ENCODE measurements around the gene MLEC.
"Not testable (repeated sequence)": the region's sequence is repeated elsewhere in the genome, so short reads cannot be mapped to it uniquely, and the experiment has no call there.

The MLEC gene

GRCh38 chr12:120662879-120663278 is 24.1 kb upstream of the MLEC start:
- DNase-seq (ENCODE audit: low read depth in 2 of 2) = no peak

GRCh38 chr12:120663741-120664140 is 23.2 kb upstream of the MLEC start:
- DNase-seq (ENCODE audit: low read depth in 2 of 2) = no peak

DNA sequence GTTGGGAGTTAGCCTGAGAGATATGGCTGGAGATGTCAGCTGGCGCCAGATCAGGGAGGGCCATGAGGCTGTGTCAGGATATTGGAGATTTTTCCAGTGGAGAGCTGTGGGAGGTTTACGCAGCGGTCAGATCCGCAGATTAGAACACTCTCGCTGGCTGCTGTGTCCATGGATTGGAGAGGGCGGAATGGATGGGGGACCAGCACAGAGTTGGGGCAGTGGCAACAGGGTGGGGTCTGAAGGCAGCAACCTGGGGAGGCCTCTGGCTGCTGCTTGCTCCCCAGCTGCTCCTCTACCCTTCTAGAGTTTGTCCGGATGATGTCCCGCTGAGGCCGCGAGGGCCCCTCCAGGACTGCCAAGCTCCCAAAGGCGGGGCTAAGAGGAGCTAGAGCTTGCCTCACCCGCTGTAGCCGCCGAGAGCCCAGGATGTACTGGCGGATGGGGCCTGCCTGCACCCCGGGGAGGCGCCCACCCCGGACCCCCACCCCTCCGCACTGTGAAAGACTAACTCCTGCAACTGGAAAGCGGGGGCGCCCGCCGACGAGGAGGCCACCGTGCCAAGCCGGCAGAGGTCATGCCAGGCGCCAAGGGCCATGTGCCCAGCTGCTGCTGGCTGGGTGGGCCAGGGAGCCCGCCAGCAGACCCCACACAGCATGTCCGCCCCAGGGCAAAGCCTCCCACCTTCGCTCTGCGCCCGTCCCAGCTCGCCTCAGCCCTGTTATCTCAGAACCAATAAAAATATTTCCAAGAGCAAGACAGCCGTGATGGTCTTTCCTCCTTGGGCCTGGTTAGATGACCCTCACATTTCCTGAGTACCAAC is 20.2 kb upstream of the MLEC start:
- no peak for DNase-seq (ENCODE audit: low read depth in 2 of 2)

GRCh38 chr12:120668091-120668867 is 18.7 kb upstream of the MLEC start:
- no peak for DNase-seq (ENCODE audit: low read depth in 2 of 2)

GRCh38 chr12:120668868-120669840 is 17.8 kb upstream of the MLEC start:
- no peak for DNase-seq (ENCODE audit: low read depth in 2 of 2)

GRCh38 chr12:120670237-120670636 is 16.7 kb upstream of the MLEC start:
- DNase-seq (ENCODE audit: low read depth in 2 of 2) = not testable (repeated sequence)

DNA sequence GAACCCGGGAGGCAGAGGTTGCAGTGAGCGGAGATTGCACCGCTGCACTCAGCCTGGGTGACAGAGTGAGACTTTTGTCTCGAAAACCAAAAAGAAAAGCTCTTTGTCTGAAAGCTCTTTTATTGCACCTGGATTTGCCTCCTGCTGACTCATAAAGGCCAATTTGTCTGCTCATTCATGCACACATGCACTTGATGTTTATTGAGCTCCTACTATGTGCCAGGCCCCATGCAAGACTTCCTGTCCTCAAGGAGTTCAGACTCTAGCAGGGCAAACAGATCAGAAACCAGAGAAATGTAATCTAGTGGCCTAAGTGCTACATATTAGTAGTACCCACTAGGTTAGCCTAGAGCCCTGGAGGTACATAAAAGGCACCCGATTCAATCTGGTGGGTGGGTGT is 16.3 kb upstream of the MLEC start:
- no peak for DNase-seq (ENCODE audit: low read depth in 2 of 2)

DNA sequence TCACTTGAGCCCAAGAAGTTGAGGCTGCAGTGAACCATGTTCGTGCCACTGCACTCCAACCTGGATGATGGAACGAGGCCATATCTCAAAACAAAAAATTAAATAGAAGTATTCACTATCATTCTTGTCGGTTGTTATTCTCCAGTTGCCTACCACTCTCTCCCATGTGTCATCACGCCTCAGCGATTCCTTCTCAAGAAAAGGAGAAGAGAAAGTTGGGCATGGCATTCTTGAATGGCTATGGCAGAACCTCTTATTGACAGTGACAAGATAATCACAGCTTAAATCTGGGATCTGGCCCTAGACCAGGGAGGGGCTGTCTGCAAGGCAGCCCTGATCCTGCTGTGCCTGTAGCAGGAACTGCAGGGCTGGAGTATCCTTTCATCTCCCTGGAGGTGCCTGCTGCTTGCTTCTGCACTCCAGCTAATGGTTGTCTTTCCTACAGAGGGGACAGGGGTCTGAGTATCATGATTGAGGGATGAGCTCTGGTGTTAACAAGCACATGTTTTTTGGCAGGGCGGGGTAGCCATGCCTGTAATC is 12.8 kb upstream of the MLEC start:
- DNase-seq (ENCODE audit: low read depth in 2 of 2) = no peak

GRCh38 chr12:120677765-120678473 is 9.0 kb upstream of the MLEC start:
- DNase-seq (ENCODE audit: low read depth in 2 of 2) = no peak

GRCh38 chr12:120678572-120678971 is 8.4 kb upstream of the MLEC start:
- no peak for DNase-seq (ENCODE audit: low read depth in 2 of 2)

DNA sequence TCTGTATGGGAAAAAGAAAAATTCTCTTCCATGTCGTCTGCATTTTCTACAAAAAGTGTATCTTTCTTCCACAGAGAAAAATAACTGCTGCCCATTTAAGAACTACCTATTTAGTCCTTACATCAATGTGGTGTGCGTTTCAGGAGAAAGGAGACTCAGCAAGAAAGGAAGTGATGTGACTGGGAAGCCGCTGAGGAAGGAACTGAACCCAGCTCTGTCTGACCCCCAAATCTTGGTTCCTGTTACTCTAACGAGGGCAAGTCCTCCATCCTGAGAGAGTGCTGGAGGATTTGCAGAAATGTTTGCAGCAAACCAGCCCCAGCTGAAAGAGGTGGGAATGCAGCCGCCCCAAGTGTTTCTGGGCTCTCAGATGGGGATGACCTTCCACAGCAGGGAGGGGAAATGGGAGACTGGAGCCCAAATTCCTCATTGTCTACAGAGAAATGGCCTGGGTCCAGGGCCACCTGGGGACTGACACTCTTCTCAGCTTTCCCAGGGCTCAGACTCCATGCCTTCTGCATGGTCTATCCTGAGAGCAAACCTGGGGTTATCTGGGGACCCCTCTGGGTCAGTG is 6.7 kb upstream of the MLEC start:
- no peak for DNase-seq (ENCODE audit: low read depth in 2 of 2)

- DNase-seq (ENCODE audit: low read depth in 2 of 2) = no peak
Observed at GRCh38 chr12:120684523-120684932, 2.4 kb upstream of the MLEC start.

- DNase-seq (ENCODE audit: low read depth in 2 of 2) = no peak
Observed at GRCh38 chr12:120685522-120685921, 1.4 kb upstream of the MLEC start.

DNA sequence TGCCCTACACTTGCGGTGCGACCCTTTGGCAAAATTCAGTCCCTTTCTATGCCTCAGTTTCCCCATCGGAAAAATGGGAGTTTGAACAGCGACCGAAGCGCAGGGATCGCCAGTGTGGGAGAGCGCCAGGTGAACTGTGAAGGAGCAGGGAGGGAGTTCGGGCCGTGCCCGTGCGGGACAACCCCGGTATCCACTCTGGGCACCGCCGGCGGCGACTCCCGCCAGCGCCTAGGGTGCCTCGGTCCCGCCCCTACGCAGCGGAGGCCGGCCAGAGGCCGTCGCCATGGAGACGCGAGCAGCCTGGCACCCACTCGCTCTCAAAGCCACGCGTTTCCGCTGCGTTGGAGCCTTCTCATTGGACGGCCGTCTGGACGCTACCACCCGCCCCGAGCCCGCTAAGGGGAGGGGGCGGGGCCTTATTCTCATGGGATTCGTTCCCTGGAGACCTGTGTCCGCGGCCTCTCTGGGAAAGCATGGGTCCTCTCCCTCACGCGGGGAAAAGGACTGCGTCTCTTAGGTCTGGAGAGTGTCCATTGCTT is 729 bp upstream of the MLEC start:
- DNase-seq (ENCODE audit: low read depth in 2 of 2) = peak; percentile 91 to 92

DNA sequence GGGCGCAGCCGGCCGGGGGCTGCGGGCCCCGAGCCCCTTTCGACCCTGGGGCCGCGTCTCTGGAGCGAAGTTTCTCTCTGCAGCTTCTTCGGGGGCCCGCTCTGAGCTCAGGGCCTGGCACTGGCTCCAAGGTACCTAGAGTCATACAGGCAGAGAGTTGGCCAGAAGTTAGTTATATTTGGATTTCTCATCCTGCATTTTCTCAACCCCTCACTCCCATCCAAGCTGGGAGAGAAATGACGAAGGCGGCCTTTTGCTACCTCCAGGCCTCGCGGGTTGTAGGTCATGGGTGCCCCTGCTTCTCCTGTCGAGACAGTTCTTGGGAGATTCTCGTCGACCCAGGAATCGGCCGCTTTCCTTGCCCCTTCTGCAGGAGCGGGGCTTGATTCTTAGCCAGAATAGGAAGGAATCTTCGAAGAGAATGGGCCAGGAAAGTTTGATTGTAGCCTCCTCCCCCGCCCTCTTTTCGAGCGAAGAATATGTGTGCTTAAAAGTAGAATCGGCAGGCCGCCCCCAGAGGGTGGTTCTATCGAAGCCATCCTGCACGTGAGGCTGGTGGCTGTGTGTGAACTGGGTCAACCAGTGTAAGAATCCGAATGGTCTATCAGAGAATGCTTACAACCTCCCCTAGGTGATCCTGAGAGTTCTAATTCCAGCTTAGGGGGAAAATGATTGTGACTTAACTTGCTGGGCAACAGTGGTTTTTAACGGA is 785 bp downstream of the MLEC start:
- peak; percentile 7 to 18 for DNase-seq (ENCODE audit: low read depth in 2 of 2)

DNA sequence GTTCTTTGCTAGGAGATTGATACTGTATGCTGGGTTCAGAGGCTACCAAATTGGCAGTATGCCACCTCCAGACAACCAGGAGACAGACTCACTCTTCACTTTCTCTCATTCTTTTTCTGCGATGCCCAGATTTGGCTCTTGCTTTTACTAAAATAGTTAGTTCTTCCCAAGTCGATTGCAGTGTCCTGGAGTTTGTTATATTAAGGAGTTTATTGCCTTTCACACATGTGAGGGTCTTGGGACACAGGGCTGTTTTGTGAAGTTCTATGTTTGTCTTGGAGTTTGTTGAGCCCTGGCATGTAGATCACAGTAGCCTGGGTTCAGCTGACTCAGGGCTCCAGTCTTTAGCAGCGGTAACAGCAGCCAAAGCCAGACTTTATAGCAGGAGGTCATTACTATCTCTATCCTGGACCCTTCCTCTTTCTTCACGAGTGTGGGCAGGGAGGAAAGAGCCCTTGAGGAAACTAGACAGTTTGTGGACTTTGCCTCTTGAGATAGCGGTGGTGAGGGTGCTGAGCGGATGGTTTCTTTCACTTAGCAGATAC is 1.6 kb downstream of the MLEC start:
- no peak for DNase-seq (ENCODE audit: low read depth in 2 of 2)

- DNase-seq (ENCODE audit: low read depth in 2 of 2) = no peak
Observed at GRCh38 chr12:120689397-120690082, 2.6 kb downstream of the MLEC start.

- DNase-seq (ENCODE audit: low read depth in 2 of 2) = no peak
Observed at GRCh38 chr12:120690083-120690450, 3.1 kb downstream of the MLEC start.

GRCh38 chr12:120690978-120691377 is 4.0 kb downstream of the MLEC start:
- DNase-seq (ENCODE audit: low read depth in 2 of 2) = no peak
